Suprapubic skin (tissue), 4 donors: ENCODE data around the gene TENT4A. TPM values are rescaled to one million over a fixed set of nuclear protein-coding genes. Genes with fewer than 3 reads are reported as not detected.

Experiments used
- DNase-seq, 2 donors: peaks; one replicate each; pipeline ENCODE4 v3.0.0-alpha.2; 2019; ENCODE audit warnings: low spot score in 2 of 2
- H3K27ac ChIP-seq: fragments of 200-600 bp; sonication (generic); one replicate; pipeline ENCODE4 v1.5.1; 2019
- H3K27me3 ChIP-seq: fragments of 200-600 bp; sonication (generic); one replicate; pipeline ENCODE4 v1.5.1; 2019
- H3K36me3 ChIP-seq: fragments of 200-600 bp; sonication (generic); one replicate; pipeline ENCODE4 v1.5.1; 2019
- H3K4me1 ChIP-seq: fragments of 200-600 bp; sonication (generic); one replicate; pipeline ENCODE4 v1.5.1; 2019
- H3K4me3 ChIP-seq: fragments of 200-600 bp; sonication (generic); one replicate; pipeline ENCODE4 v1.5.1; 2019; ENCODE audit warnings: mild to moderate bottlenecking
- H3K9me3 ChIP-seq: fragments of 200-600 bp; sonication (generic); one replicate; pipeline ENCODE4 v1.5.1; 2019
- EP300 ChIP-seq: sonication (generic); formaldehyde crosslinking; IDR thresholded peaks from one replicate; pipeline ENCODE4 v1.6.1; 2017; ENCODE audit warnings: antibody characterized with exemption
- POLR2A ChIP-seq, 2 donors: fragments of 450-650 bp; IDR thresholded peaks; one replicate each; pipeline ENCODE4 v1.6.1; 2017; ENCODE audit warnings: antibody characterized with exemption in 2 of 2, mild to moderate bottlenecking in 2 of 2, moderate library complexity in 2 of 2
- POLR2AphosphoS5 ChIP-seq, 3 donors: sonication (generic); formaldehyde crosslinking; IDR thresholded peaks; one replicate each; pipeline ENCODE4 v1.6.1; 2017; ENCODE audit warnings: antibody characterized with exemption in 3 of 3
- WGBS: methylation state at CpG from one replicate; pipeline ENCODE4 v1.1.5; 2018; 5-methylcytosine and 5-hydroxymethylcytosine counted together
- total RNA-seq, 4 donors: library from RNA; depleted of rRNA; stranded (reverse); fragments of >200 nt; gene quantifications; one replicate each; pipeline ENCODE4 v1.1.0, GENCODE V29; 2016
- TF ChIP-seq, protein P1 (sequence below), 2 donors: fragments of 200-600 bp in 1 of 2; fragments of 450-650 bp in 1 of 2; sonication (generic) in 1 of 2; IDR thresholded peaks; one replicate each; pipeline ENCODE4 v1.5.1; 2016 to 2019; ENCODE audit warnings: antibody characterized with exemption in 2 of 2, mild to moderate bottlenecking in 1 of 2, moderate library complexity in 1 of 2

The TENT4A gene
- total RNA-seq, 4 donors from 2014 or later: 36.4 to 67.3 (median 42.4) TPM

DNA sequence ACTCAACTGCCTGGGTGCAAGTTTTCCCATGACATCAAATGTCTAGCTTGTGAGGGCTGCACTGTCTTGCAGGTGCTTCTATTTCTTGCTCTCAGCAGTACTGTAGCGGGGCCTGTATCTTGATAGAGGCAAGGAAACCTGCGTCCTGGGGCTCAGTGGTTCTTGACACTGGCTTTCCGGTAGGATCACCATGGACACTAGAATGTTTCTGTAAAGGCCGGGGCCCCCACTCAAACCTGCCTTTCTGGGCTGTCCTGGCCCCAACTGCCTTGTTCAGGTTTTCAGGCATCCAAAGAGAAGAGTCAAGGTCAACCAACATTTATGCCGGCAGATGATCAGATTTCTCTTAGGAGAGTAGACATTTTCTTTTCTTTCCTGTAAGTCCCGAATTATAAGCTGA, 26.7 kb upstream of the TENT4A start:
- H3K9me3 ChIP-seq: no peaks in the 10 kb centered on the region
- no peak overlapping the region for H3K4me3 ChIP-seq
- no peak for TF ChIP-seq POLR2A (IDR thresholded peaks at IDR 0.05)
- H3K4me1 ChIP-seq: peaks cover 5% of the 10 kb centered on the region
- H3K27ac ChIP-seq: no peak overlapping the region
- DNase-seq: no peak
- H3K27me3 ChIP-seq: peaks cover 3% of the 10 kb centered on the region
- no peaks in the 10 kb centered on the region for H3K36me3 ChIP-seq
- 48% methylated on average over 6 of the region's 6 CpGs for WGBS

DNA sequence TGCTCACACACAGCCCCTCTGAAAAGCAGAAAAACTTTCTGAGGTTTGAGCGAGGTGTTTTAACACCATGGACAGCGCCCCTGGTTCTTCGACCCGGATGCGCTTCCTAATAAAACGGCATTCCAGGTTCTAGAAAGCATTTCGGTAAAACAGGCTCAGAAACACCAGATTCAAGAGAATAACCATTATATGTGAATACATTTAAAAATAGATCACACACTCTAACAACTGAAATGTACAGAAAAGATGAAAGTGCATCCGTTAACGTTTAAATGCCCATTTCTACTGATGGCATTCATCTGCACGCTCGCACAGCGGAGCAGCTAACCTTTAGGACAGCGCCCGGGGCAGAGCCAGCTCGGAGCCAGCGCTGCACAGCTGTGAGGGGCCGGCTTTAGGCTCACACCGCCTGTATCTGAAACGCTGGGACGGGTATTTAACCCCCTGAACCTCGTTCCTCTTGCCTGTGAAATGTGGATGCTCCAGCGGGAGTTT, 26.3 kb upstream of the TENT4A start:
- TF ChIP-seq, protein P1, sequence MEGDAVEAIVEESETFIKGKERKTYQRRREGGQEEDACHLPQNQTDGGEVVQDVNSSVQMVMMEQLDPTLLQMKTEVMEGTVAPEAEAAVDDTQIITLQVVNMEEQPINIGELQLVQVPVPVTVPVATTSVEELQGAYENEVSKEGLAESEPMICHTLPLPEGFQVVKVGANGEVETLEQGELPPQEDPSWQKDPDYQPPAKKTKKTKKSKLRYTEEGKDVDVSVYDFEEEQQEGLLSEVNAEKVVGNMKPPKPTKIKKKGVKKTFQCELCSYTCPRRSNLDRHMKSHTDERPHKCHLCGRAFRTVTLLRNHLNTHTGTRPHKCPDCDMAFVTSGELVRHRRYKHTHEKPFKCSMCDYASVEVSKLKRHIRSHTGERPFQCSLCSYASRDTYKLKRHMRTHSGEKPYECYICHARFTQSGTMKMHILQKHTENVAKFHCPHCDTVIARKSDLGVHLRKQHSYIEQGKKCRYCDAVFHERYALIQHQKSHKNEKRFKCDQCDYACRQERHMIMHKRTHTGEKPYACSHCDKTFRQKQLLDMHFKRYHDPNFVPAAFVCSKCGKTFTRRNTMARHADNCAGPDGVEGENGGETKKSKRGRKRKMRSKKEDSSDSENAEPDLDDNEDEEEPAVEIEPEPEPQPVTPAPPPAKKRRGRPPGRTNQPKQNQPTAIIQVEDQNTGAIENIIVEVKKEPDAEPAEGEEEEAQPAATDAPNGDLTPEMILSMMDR (IDR thresholded peaks at IDR 0.05): no peak
- TF ChIP-seq EP300: no peak
- TF ChIP-seq POLR2A (IDR thresholded peaks at IDR 0.05): no peak
- TF ChIP-seq POLR2AphosphoS5 (IDR thresholded peaks at IDR 0.05): no peak
- Histone ChIP-seq H3K27me3 (peaks cover 2% of the 10 kb centered on the region), H3K9me3 (no peaks in the 10 kb centered on the region), H3K4me1 (peaks cover 5% of the 10 kb centered on the region), H3K27ac (no peak overlapping the region), H3K36me3 (no peaks in the 10 kb centered on the region), H3K4me3 (no peak overlapping the region)
- DNase-seq: no peak
- 6% methylated on average over 22 of the region's 22 CpGs for WGBS

DNA sequence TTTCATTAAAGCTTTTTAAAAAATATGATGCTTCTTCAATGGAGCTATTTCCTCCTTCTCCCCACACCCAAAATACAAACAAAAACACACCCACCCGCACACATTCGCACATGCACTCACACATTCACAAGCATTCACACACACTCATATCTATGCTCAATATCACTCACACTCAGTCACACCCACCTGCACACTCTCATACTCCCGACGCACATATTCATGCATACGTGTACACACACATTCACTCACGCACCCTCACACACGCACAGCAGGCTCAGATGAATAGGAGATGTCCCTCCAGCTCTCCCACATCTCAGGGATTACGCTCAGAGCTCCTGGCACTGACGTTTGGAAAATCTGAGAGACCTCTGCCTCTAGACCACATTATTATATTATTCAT, 25.7 kb upstream of the TENT4A start:
- Histone ChIP-seq H3K4me1 (peaks cover 5% of the 10 kb centered on the region), H3K27ac (no peak overlapping the region), H3K36me3 (no peaks in the 10 kb centered on the region), H3K4me3 (no peak overlapping the region), H3K27me3 (no peaks in the 10 kb centered on the region), H3K9me3 (no peaks in the 10 kb centered on the region)
- DNase-seq: no peak
- 86% methylated on average over 9 of the region's 9 CpGs for WGBS
- TF ChIP-seq, protein P1 (IDR thresholded peaks at IDR 0.05): no peak
- no peak for TF ChIP-seq POLR2AphosphoS5 (IDR thresholded peaks at IDR 0.05)
- TF ChIP-seq POLR2A (IDR thresholded peaks at IDR 0.05): no peak
- no peak for TF ChIP-seq EP300

DNA sequence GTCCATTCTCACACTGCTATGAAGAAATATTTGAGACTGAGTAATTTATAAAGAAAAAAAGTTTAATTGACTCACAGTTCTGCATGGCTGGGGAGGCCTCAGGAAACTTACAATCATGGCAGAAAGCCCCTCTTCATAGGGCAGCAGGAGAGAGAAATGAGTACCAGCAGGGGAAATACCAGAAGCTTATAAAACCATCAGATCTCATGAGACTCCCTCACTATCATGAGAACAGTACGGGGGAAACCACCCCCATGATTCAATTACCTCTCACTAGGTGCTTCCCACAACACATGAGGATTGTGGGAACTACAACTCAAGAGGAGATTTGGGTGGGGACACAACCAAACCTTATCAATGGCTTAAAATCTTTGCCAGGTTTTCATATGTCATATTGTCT, 20.3 kb upstream of the TENT4A start:
- no peak overlapping the region for H3K27ac ChIP-seq
- no peak for DNase-seq
- peaks cover 3% of the 10 kb centered on the region for H3K27me3 ChIP-seq
- no peaks in the 10 kb centered on the region for H3K36me3 ChIP-seq
- no peaks in the 10 kb centered on the region for H3K4me1 ChIP-seq
- WGBS: 71% methylated on average over 1 of the region's 1 CpG
- no peaks in the 10 kb centered on the region for H3K9me3 ChIP-seq
- TF ChIP-seq POLR2AphosphoS5 (IDR thresholded peaks at IDR 0.05): no peak
- no peak for TF ChIP-seq POLR2A (IDR thresholded peaks at IDR 0.05)
- no peak overlapping the region for H3K4me3 ChIP-seq

DNA sequence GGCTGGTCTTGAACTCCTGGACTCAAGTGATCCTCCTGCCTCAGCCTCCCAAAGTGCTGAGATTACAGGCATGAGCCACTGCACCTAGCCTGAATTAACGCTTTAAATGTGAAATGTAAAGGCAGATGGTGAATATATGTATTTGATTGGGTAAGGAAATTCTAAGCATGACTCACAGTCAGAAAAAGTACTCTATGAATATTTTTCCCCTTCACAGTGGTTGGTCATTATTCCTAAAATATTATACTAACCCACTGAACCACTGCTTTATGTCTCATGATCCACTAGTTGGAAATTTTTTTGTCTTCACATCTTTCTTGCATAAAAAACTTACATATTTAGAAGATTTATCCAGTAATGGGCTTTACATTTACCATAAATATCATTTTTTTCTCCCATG, 14.5 kb upstream of the TENT4A start:
- H3K9me3 ChIP-seq: no peaks in the 10 kb centered on the region
- DNase-seq: no peak
- no peak overlapping the region for H3K4me3 ChIP-seq
- no peaks in the 10 kb centered on the region for H3K36me3 ChIP-seq
- no peaks in the 10 kb centered on the region for H3K27me3 ChIP-seq
- H3K27ac ChIP-seq: no peak overlapping the region
- TF ChIP-seq EP300: no peak
- TF ChIP-seq, protein P1 (IDR thresholded peaks at IDR 0.05): no peak
- no peak for TF ChIP-seq POLR2A (IDR thresholded peaks at IDR 0.05)
- 90% methylated on average over 1 of the region's 1 CpG for WGBS
- peaks cover 4% of the 10 kb centered on the region for H3K4me1 ChIP-seq

DNA sequence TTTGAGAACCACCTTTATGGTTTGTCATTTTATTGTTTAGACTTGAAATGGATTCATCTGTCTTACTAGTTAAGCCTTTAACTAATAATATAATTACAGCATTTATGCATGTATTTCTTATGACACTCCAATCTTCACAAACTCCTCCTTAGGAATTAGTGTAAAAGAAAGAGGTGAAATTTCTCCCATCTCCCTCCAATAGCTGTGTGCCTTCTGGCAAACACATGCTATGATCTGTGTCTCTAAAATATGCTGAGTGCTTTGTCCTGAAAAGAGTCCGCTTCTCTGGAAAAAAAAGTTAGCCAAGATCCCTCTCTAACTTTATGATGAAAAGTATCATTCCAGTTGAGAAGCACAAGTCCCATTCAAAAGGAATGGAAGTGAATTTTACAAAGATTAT, 13.9 kb upstream of the TENT4A start:
- Histone ChIP-seq H3K36me3 (no peaks in the 10 kb centered on the region), H3K4me3 (no peak overlapping the region), H3K27me3 (no peaks in the 10 kb centered on the region), H3K4me1 (peaks cover 10% of the 10 kb centered on the region), H3K9me3 (no peaks in the 10 kb centered on the region), H3K27ac (no peak overlapping the region)
- no peak for TF ChIP-seq EP300
- TF ChIP-seq POLR2A (IDR thresholded peaks at IDR 0.05): no peak
- TF ChIP-seq, protein P1 (IDR thresholded peaks at IDR 0.05): no peak
- no peak for TF ChIP-seq POLR2AphosphoS5 (IDR thresholded peaks at IDR 0.05)
- no peak for DNase-seq
- 56% methylated on average over 1 of the region's 1 CpG for WGBS
